Fibroblast of villous mesenchyme (primary cell): ENCODE data around the gene DEAF1. TPM values are rescaled to one million over a fixed set of nuclear protein-coding genes. Genes with fewer than 3 reads are reported as not detected.
"Not testable (repeated sequence)": the region's sequence is repeated elsewhere in the genome, so short reads cannot be mapped to it uniquely, and the experiment has no call there.

Source experiments
- DNase-seq: peaks from one replicate; pipeline ENCODE4 v3.0.0-alpha.2; 2010; ENCODE audit warnings: low read depth
- H3K4me3 ChIP-seq: 2 replicates; pipeline ENCODE4 v1.5.1; 2011; ENCODE audit warnings: low read depth, mild to moderate bottlenecking, low read length
- CTCF ChIP-seq: IDR thresholded peaks from 2 replicates; pipeline ENCODE4 v1.5.1; 2012; ENCODE audit warnings: low read depth, mild to moderate bottlenecking, low read length; ENCODE audit not compliant: insufficient read depth
- total RNA-seq: library from RNA; depleted of rRNA; stranded (reverse); fragments of >200 nt; gene quantifications from 2 replicates; pipeline ENCODE4 v1.2.3, GENCODE V29; 2012

Gene DEAF1
- total RNA-seq, 1 donor: 33.7 TPM

GRCh38 chr11:650482-650881 lies 44.5 kb downstream of the DEAF1 start:
- no peak for TF ChIP-seq CTCF
- no peak for DNase-seq
- no peak overlapping the region for H3K4me3 ChIP-seq

GRCh38 chr11:647672-648158 lies 47.3 kb downstream of the DEAF1 start:
- not testable (repeated sequence) for DNase-seq, H3K4me3 ChIP-seq

GRCh38 chr11:646214-646613 lies 48.8 kb downstream of the DEAF1 start:
- TF ChIP-seq CTCF: no peak
- DNase-seq: no peak
- H3K4me3 ChIP-seq: no peak overlapping the region

- DNase-seq: no peak
- TF ChIP-seq CTCF: no peak
- no peak overlapping the region for H3K4me3 ChIP-seq
Observed at GRCh38 chr11:645536-645935, 49.5 kb downstream of the DEAF1 start.

GRCh38 chr11:643849-644738 lies 50.9 kb downstream of the DEAF1 start:
- TF ChIP-seq CTCF: no peak
- no peak for DNase-seq
- no peak overlapping the region for H3K4me3 ChIP-seq

- no peak for TF ChIP-seq CTCF
- no peak overlapping the region for H3K4me3 ChIP-seq
- no peak for DNase-seq
Observed at GRCh38 chr11:643366-643765, 51.7 kb downstream of the DEAF1 start.

GRCh38 chr11:641806-642370 lies 53.1 kb downstream of the DEAF1 start:
- DNase-seq: no peak
- no peak for TF ChIP-seq CTCF
- no peak overlapping the region for H3K4me3 ChIP-seq
